ENCODE data around the gene CXCR1.
"Not testable (repeated sequence)": the region's sequence is repeated elsewhere in the genome, so short reads cannot be mapped to it uniquely, and the experiment has no call there.

The CXCR1 gene

GRCh38 chr2:218166791-218167190 is at the start of gene CXCR1:
Gene CXCR1, minus strand, starts transcription at chr2:218166962. Its CDS starts 1,751 bp downstream, at chr2:218165211.
- peak; percentile 18 for DNase-seq

DNA sequence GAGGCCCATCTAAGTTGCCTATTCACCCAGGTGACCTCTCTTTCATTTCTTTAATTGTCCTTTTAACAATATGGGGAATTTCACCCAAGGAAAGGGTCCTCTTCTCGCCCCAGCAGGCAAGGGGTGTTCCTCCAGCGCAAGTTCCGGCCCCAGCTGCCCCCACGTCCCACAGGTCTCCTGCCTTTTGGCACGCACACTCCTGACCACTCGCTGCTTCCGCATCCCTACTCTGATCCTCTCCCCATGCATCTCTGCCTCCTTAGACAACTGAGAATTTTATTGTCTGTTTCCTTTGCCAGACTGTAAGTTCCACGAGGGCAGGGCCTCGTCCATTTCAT is 49.5 kb upstream of the CXCR1 start:
- DNase-seq, result no peak

DNA sequence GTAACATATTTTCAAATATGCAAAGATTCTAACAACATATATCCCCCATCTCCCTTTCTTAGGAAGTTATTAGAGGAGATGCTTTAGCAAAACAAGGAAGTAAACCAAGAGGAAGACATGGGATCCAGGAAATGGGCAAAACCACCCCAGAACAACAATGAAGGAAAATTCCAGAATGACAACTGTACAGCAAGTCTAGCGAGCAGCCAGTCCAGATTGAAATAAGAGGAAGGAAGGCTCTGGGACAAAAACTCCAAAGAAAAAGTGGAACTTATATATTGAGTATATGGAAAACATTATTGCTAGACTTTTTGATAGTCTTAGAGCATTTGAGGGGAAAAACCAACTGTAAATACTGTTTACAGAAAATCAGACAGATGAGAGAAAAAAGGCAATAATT is 47.4 kb upstream of the CXCR1 start:
- DNase-seq, result no peak

- DNase-seq, result no peak
These were observed 42.3 kb upstream of the CXCR1 start for GRCh38 chr2:218209078-218209477.

DNA sequence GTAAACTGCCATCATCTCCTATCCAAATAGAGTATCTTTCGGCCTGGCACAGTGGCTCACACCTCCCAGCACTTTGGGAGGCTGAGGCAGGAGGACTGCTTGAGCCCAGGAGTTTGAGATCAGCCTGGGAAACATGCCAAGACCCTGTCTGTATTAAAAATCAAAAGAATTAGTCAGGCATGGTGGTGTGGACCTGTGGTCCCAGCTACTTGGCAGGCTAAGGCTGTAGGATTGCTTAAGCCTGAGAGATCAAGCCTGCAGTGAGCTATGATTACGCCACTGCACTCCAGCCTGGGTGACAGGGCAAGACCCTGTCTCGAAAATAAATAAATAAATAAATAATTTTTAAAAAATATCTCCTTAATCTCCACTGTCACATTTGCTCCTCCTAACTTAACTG is 35.5 kb upstream of the CXCR1 start:
- DNase-seq, result no peak

- DNase-seq, result no peak
These were observed 30.2 kb upstream of the CXCR1 start for GRCh38 chr2:218196974-218197373.

DNA sequence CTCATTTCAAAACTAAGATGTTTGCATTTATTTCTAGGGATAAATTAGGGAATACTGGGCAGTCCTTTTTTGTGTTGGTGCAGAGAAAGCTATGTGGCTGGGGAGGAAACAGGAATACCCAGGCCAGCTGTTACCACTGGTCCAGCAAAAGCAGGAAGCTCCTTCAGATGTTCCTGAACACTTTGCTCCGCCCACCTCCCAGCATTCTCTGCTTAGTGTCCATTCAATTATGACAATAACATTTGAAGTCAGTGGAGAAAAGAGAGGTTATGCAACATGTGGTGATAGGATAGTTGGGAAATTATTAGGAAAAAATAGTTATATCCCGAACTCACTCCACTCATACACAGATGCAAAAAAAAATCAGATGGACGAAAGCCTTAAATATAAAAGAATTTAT is 28.1 kb upstream of the CXCR1 start:
- no peak for DNase-seq

- DNase-seq, result no peak
These were observed 26.9 kb upstream of the CXCR1 start for GRCh38 chr2:218193701-218194100.

DNA sequence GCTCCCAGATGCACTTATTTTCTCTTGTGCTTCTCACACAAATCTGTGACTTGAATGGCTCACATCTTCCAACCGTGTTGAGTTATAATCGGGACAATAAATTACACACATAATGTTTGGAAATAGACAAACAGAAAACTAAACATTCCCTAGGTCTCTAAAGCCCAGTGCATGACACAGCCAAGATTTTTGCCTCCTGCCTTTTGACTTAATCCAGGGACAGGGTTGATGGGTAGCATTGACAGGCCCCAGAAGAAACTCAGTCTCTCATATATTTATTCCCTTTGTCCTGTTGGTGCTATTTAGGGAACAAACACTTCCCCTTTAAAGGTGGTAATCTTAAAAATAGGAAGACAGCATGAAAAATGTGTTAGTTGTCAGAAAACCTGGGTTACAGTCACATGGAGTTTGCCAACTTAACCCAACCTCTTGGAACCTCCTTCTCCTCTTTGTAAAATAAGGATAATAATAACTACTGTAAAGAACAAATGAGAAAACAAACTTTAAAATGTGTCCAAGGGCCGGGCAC is 26.2 kb upstream of the CXCR1 start:
- DNase-seq, result no peak

DNA sequence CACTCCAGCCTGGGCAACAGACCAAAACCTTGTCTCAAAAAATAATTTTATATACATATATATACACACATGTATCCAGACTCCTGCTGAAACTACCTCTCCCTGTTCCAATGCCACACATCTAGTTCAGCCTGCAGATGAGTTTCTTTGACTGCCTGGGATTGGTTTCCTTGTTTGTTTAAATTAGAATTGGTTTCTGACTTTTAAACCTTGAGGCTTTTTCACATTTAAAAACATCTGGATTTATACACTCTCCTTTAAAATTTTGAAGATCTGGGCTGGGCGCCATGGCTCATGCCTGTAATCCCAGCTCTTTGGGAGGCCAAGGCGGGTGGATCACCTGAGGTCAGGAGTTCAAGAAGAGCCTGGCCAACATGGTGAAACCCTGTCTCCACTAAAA is 21.8 kb upstream of the CXCR1 start:
- DNase-seq, result no peak

- no peak for DNase-seq
These were observed 20.7 kb upstream of the CXCR1 start for GRCh38 chr2:218187296-218188015.

GRCh38 chr2:218186876-218187275 is 20.1 kb upstream of the CXCR1 start:
- no peak for DNase-seq

DNA sequence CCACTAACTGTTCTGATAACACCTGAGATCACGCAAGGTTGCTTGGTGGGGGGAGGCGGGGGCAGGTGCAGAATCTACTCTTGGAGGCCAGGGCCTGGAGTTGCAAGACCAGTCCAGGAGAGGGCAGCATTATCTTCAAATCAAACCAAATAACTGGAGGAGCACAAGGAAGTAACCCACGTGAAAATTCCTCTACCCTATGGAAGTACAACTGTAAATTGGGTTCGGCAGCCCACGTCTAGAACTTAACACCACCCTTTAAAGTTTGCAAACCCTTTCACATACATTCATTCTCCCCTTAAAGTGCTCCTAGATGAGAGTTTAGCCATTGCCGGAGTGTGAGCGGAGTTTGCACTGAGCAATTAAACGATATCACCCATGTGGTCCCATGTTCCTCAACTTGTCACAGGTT is 19.6 kb upstream of the CXCR1 start:
- peak; percentile 69 for DNase-seq

GRCh38 chr2:218184331-218184730 is 17.6 kb upstream of the CXCR1 start:
- no peak for DNase-seq

- DNase-seq, result no peak
These were observed 13.8 kb upstream of the CXCR1 start for GRCh38 chr2:218180467-218181114.

GRCh38 chr2:218179782-218180181 is 13.0 kb upstream of the CXCR1 start:
- no peak for DNase-seq

- DNase-seq, result no peak
These were observed 6.1 kb upstream of the CXCR1 start for GRCh38 chr2:218172845-218173244.

DNA sequence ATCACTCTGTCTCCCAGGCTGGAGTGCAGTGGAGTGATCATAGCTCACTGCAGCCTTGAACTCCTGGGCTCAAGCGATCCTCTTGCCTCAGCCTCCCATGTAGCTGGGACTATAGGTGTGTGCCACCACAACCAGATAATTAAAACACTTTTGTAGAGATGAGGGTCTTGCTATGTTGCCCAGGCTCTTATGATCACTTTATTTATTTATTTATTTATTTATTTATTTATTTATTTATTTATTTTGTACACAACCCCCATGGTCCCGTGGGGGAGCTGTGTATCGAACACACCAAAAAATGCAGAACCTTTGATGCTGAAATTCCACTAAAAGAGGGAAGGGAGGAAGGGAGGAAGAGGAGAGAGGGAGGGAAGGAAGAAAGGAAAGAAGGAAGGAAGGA is 5.0 kb upstream of the CXCR1 start:
- DNase-seq, result not testable (repeated sequence)

DNA sequence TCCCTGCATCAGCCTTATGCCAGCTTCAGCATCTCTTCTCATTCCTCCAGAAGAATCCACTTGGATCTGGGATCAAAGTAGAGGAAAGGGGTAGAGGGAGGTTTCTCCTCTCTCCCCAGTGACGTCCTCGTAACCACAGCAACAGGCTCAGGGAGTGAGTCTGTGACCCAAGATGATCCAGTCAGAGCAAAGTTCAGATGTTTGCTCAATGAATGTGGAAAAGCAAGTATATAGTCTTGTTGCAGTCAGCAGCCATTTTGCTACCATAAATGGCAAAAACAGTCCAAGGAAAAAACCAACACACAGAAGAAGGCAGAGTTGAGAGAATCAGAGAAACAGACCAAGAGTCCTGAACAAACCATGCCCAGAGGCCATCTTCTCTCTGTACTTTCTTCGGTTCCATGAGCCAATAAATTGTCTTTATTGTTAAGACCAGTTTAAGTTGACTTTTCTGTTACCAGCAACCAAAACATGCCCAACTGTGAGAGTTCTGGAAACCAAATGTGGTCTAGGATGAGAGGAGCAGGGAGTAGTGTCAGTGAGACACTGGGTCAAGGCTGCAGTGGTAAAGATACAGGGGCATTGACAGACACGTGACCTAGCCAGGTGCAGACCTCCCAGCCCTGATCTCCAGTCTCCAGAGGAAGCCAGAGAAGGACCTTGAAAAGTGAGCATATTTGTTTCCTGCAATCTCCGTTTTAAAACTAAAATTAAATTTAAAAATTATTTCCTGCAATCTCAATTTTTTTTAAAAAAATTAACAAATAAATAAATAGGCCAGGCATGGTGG is 3.2 kb upstream of the CXCR1 start:
- no peak for DNase-seq

DNA sequence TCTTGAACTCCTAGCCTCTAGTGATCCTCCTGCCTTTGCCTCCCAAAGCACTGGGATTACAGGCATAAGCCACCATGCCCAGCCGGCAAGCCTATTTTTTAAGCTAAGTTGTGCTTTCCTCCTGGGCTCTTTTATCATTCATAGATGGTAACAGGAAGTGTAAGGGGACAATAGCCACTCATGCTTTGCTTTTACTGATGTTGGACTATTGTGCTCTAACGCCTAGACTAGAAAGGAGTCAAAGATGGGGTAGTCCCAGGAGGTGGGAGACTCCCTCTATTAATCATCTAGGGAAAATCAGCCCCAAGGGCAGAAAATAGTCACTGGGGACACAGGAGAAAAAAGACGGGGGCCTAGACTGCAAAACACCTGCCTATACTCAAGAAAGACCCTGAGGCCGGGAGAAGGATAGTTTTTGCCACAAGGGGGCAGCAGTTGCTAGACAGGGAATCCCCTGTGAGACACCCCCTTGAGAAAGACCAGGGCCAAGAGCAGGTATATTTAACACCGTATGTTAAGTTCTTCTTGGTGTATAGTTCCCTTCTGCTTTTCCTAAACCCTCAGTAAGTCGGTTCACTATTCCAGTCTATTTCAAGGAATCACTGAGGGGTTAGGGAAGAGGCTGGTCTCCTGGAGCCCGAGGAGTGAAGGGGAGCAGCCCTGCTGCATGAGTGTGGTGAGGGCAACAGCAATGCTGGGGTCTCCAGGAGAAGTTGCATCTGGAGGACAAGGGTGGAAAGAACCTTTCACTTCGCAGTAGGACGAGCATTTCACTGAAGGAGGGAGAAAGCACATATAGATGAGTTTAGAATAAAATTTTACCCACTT is 2.1 kb upstream of the CXCR1 start:
- DNase-seq, result peak; percentile 61

DNA sequence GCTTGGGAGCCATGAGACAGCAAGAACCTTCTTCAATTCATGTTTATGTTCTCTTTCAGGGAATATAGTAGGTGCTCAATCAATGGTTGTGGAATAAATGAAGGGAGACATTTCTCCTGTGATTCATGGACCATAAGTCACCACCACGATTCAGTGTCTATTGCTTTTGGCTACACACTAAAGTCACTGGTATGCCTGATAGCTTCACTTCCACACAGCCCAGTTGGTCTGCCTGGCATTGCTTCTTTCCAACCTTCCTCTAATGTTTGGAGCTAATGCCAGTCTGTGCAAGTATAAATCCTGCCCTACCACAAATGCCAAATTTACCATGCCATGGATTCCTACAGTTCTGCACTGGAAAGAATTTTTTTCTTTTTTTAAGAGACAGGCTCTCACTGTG is 1.3 kb upstream of the CXCR1 start:
- no peak for DNase-seq

- DNase-seq, result no peak
These were observed 3.9 kb downstream of the CXCR1 start for GRCh38 chr2:218162814-218163213.

DNA sequence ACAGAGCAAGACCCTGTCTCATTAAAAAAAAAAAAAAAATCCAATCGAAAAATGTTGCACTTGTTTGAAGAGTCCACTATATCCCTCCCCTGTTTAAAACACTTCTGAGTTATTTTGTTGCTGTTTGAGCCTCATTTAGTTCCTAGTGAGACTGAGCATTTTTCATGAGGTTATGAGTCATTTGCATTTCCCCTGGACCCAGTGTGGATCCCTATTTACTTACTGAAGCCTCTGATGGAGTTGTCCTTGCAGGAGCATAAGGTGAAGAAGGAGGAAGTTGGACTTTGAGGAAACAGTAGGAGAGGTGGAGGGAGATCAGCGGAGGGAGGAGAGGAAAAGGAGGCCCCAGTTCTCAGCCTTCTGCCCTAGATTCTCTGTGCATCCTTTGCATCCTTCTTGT is 5.1 kb downstream of the CXCR1 start:
- DNase-seq, result no peak

All from activated CD4-positive, alpha-beta T cell treated with anti-CD3 and anti-CD28 coated beads, Interleukin-2, amount 50 U/mL, for 1 hour (primary cell).